ENCODE measurements around the gene ZFAND2A. TPM values are rescaled to one million over a fixed set of nuclear protein-coding genes. Genes with fewer than 3 reads are reported as not detected.
"Not testable (repeated sequence)": the region's sequence is repeated elsewhere in the genome, so short reads cannot be mapped to it uniquely, and the experiment has no call there.

Gene ZFAND2A
- polyA plus RNA-seq, 1 donor (not counting 4 experiments of a cell fraction or from before 2014, with no cell fraction given): 25.5 TPM

GRCh38 chr7:1172666-1173523 lies 12.9 kb upstream of the ZFAND2A start:
- Histone ChIP-seq H3K9me1 (ENCODE audit: control insufficient read depth, extremely low read depth, insufficient read depth, low read length) (no peaks in the 10 kb centered on the region), H3K36me3 (ENCODE audit: control insufficient read depth in 2 of 2, extremely low read depth in 1 of 2, insufficient read depth in 2 of 2, low read length in 2 of 2) (no peaks in the 10 kb centered on the region), H3K9me3 (ENCODE audit: control insufficient read depth, low read depth, low read length) (no peaks in the 10 kb centered on the region), H3K79me2 (ENCODE audit: control insufficient read depth, insufficient read depth, low read length) (no peaks in the 10 kb centered on the region), H3K27me3 (ENCODE audit: control insufficient read depth, extremely low read depth, insufficient read depth, low read length) (no peaks in the 10 kb centered on the region), H3K27ac (ENCODE audit: control insufficient read depth, insufficient read depth, low read length) (no peak overlapping the region), H3K4me1 (ENCODE audit: control insufficient read depth, extremely low read depth, insufficient read depth, low read length) (peaks cover 6% of the 10 kb centered on the region), H3K4me3 (ENCODE audit: control insufficient read depth in 2 of 3, extremely low read depth in 1 of 3, insufficient read depth in 2 of 3, low read depth in 1 of 3, low read length in 3 of 3) (no peak overlapping the region), H4K20me1 (ENCODE audit: control insufficient read depth, extremely low read depth, insufficient read depth, low read length) (no peaks in the 10 kb centered on the region), H2AFZ (ENCODE audit: control insufficient read depth, low read length) (no peak overlapping the region), H3K4me2 (ENCODE audit: control insufficient read depth, extremely low read depth, insufficient read depth, low read depth, low read length) (no peak overlapping the region), H3K9ac (ENCODE audit: control insufficient read depth, extremely low read depth, insufficient read depth, low read length) (no peak overlapping the region)
- TF ChIP-seq CTCF (optimal IDR thresholded peaks at IDR 0.05 in 1 of 3, IDR thresholded peaks at IDR 0.05 in 1 of 3, conservative IDR thresholded peaks at IDR 0.05 in 1 of 3; ENCODE audit: extremely low read depth in 1 of 3, insufficient read depth in 2 of 3, low read length in 3 of 3) (no peak), EZH2 (IDR thresholded peaks at IDR 0.05; ENCODE audit: low read length) (no peak)
- DNase-seq (ENCODE audit: low read depth, low spot score) (no peak), FAIRE-seq (no peak)
- dilution Hi-C loops (cut with MboI; ENCODE audit: extremely low pct_ligation_motif_present, low sequenced_read_pairs): no loop called here

- FAIRE-seq; dilution Hi-C loops (cut with MboI; ENCODE audit: extremely low pct_ligation_motif_present, low sequenced_read_pairs); H2AFZ ChIP-seq (ENCODE audit: control insufficient read depth, low read length); DNase-seq (ENCODE audit: low read depth, low spot score); H3K4me1 ChIP-seq (ENCODE audit: control insufficient read depth, extremely low read depth, insufficient read depth, low read length); H4K20me1 ChIP-seq (ENCODE audit: control insufficient read depth, extremely low read depth, insufficient read depth, low read length); H3K79me2 ChIP-seq (ENCODE audit: control insufficient read depth, insufficient read depth, low read length); H3K4me2 ChIP-seq (ENCODE audit: control insufficient read depth, extremely low read depth, insufficient read depth, low read depth, low read length); H3K4me3 ChIP-seq (ENCODE audit: control insufficient read depth in 2 of 3, extremely low read depth in 1 of 3, insufficient read depth in 2 of 3, low read depth in 1 of 3, low read length in 3 of 3); H3K27ac ChIP-seq (ENCODE audit: control insufficient read depth, insufficient read depth, low read length); H3K9me3 ChIP-seq (ENCODE audit: control insufficient read depth, low read depth, low read length); H3K27me3 ChIP-seq (ENCODE audit: control insufficient read depth, extremely low read depth, insufficient read depth, low read length); H3K9me1 ChIP-seq (ENCODE audit: control insufficient read depth, extremely low read depth, insufficient read depth, low read length); H3K9ac ChIP-seq (ENCODE audit: control insufficient read depth, extremely low read depth, insufficient read depth, low read length); H3K36me3 ChIP-seq (ENCODE audit: control insufficient read depth in 2 of 2, extremely low read depth in 1 of 2, insufficient read depth in 2 of 2, low read length in 2 of 2): not testable (repeated sequence)
Observed at GRCh38 chr7:1171516-1171915, 11.5 kb upstream of the ZFAND2A start.

Data from keratinocyte (primary cell).